ENCODE data around the gene PRLHR.
A peak's percentile ranks its signal among the peaks of the same experiment; 100 is the strongest.
"Not testable (repeated sequence)": the region's sequence is repeated elsewhere in the genome, so short reads cannot be mapped to it uniquely, and the experiment has no call there.

The PRLHR gene

GRCh38 chr10:118621304-118621942 lies 26.0 kb upstream of the PRLHR start:
- no peak for DNase-seq

GRCh38 chr10:118613863-118614262 lies 18.4 kb upstream of the PRLHR start:
- H3K4me3 ChIP-seq (ENCODE audit: insufficient read depth, low read depth, low read length, poor library complexity, severe bottlenecking); DNase-seq; H3K9me3 ChIP-seq (ENCODE audit: control insufficient read depth, low read length); H3K36me3 ChIP-seq (ENCODE audit: control insufficient read depth, insufficient read depth, low read length); H3K27me3 ChIP-seq (replicated peaks; ENCODE audit: control insufficient read depth, insufficient read depth, low read length, poor library complexity, severe bottlenecking); H3K27ac ChIP-seq (ENCODE audit: insufficient read depth, low read length, poor library complexity, severe bottlenecking); H3K4me1 ChIP-seq (ENCODE audit: control insufficient read depth, insufficient read depth, low read length, poor library complexity, severe bottlenecking): not testable (repeated sequence)

More at GRCh38 chr10:118621304-118621942, 26.0 kb upstream of the PRLHR start:
- H3K36me3 ChIP-seq (ENCODE audit: control insufficient read depth, insufficient read depth, low read length) = no peaks in the 10 kb centered on the region
- H3K27ac ChIP-seq (ENCODE audit: insufficient read depth, low read length, poor library complexity, severe bottlenecking) = no peak overlapping the region
- H3K27me3 ChIP-seq (replicated peaks; ENCODE audit: control insufficient read depth, insufficient read depth, low read length, poor library complexity, severe bottlenecking) = no peaks in the 10 kb centered on the region
- no peaks in the 10 kb centered on the region for H3K4me1 ChIP-seq (ENCODE audit: control insufficient read depth, insufficient read depth, low read length, poor library complexity, severe bottlenecking)
- H3K9me3 ChIP-seq (ENCODE audit: control insufficient read depth, low read length) = no peaks in the 10 kb centered on the region
- no peak overlapping the region for H3K4me3 ChIP-seq (ENCODE audit: insufficient read depth, low read depth, low read length, poor library complexity, severe bottlenecking)

- DNase-seq = no peak
- Histone ChIP-seq H3K27me3 (replicated peaks; ENCODE audit: control insufficient read depth, insufficient read depth, low read length, poor library complexity, severe bottlenecking) (no peaks in the 10 kb centered on the region), H3K9me3 (ENCODE audit: control insufficient read depth, low read length) (no peaks in the 10 kb centered on the region), H3K36me3 (ENCODE audit: control insufficient read depth, insufficient read depth, low read length) (no peaks in the 10 kb centered on the region), H3K27ac (ENCODE audit: insufficient read depth, low read length, poor library complexity, severe bottlenecking) (no peak overlapping the region), H3K4me3 (ENCODE audit: insufficient read depth, low read depth, low read length, poor library complexity, severe bottlenecking) (no peak overlapping the region), H3K4me1 (ENCODE audit: control insufficient read depth, insufficient read depth, low read length, poor library complexity, severe bottlenecking) (no peaks in the 10 kb centered on the region)
Observed at GRCh38 chr10:118610577-118610976, 15.1 kb upstream of the PRLHR start.

GRCh38 chr10:118607768-118608354 lies 12.4 kb upstream of the PRLHR start:
- H3K27ac ChIP-seq (ENCODE audit: insufficient read depth, low read length, poor library complexity, severe bottlenecking) = no peak overlapping the region
- H3K4me1 ChIP-seq (ENCODE audit: control insufficient read depth, insufficient read depth, low read length, poor library complexity, severe bottlenecking) = no peaks in the 10 kb centered on the region
- no peaks in the 10 kb centered on the region for H3K27me3 ChIP-seq (replicated peaks; ENCODE audit: control insufficient read depth, insufficient read depth, low read length, poor library complexity, severe bottlenecking)
- H3K4me3 ChIP-seq (ENCODE audit: insufficient read depth, low read depth, low read length, poor library complexity, severe bottlenecking) = no peak overlapping the region
- no peak for DNase-seq
- no peaks in the 10 kb centered on the region for H3K36me3 ChIP-seq (ENCODE audit: control insufficient read depth, insufficient read depth, low read length)
- no peaks in the 10 kb centered on the region for H3K9me3 ChIP-seq (ENCODE audit: control insufficient read depth, low read length)

GRCh38 chr10:118605694-118606093 lies 10.2 kb upstream of the PRLHR start:
- Histone ChIP-seq H3K9me3 (ENCODE audit: control insufficient read depth, low read length) (no peaks in the 10 kb centered on the region), H3K4me1 (ENCODE audit: control insufficient read depth, insufficient read depth, low read length, poor library complexity, severe bottlenecking) (no peaks in the 10 kb centered on the region), H3K4me3 (ENCODE audit: insufficient read depth, low read depth, low read length, poor library complexity, severe bottlenecking) (no peak overlapping the region), H3K27ac (ENCODE audit: insufficient read depth, low read length, poor library complexity, severe bottlenecking) (no peak overlapping the region), H3K36me3 (ENCODE audit: control insufficient read depth, insufficient read depth, low read length) (no peaks in the 10 kb centered on the region), H3K27me3 (replicated peaks; ENCODE audit: control insufficient read depth, insufficient read depth, low read length, poor library complexity, severe bottlenecking) (no peaks in the 10 kb centered on the region)
- DNase-seq = no peak

- Histone ChIP-seq H3K27ac (ENCODE audit: insufficient read depth, low read length, poor library complexity, severe bottlenecking) (no peak overlapping the region), H3K4me1 (ENCODE audit: control insufficient read depth, insufficient read depth, low read length, poor library complexity, severe bottlenecking) (peaks cover 9% of the 10 kb centered on the region), H3K27me3 (replicated peaks; ENCODE audit: control insufficient read depth, insufficient read depth, low read length, poor library complexity, severe bottlenecking) (peaks cover 29% of the 10 kb centered on the region), H3K4me3 (ENCODE audit: insufficient read depth, low read depth, low read length, poor library complexity, severe bottlenecking) (no peak overlapping the region), H3K9me3 (ENCODE audit: control insufficient read depth, low read length) (no peaks in the 10 kb centered on the region), H3K36me3 (ENCODE audit: control insufficient read depth, insufficient read depth, low read length) (no peaks in the 10 kb centered on the region)
- no peak for DNase-seq
Observed at GRCh38 chr10:118596426-118597124, 1.1 kb upstream of the PRLHR start.

GRCh38 chr10:118595064-118595420 lies 406 bp downstream of the PRLHR start:
- Histone ChIP-seq H3K4me1 (ENCODE audit: control insufficient read depth, insufficient read depth, low read length, poor library complexity, severe bottlenecking) (peaks cover 9% of the 10 kb centered on the region), H3K36me3 (ENCODE audit: control insufficient read depth, insufficient read depth, low read length) (no peaks in the 10 kb centered on the region), H3K27me3 (replicated peaks; ENCODE audit: control insufficient read depth, insufficient read depth, low read length, poor library complexity, severe bottlenecking) (peaks cover 29% of the 10 kb centered on the region), H3K4me3 (ENCODE audit: insufficient read depth, low read depth, low read length, poor library complexity, severe bottlenecking) (no peak overlapping the region), H3K9me3 (ENCODE audit: control insufficient read depth, low read length) (no peaks in the 10 kb centered on the region), H3K27ac (ENCODE audit: insufficient read depth, low read length, poor library complexity, severe bottlenecking) (no peak overlapping the region)
- DNase-seq = no peak

- no peaks in the 10 kb centered on the region for H3K36me3 ChIP-seq (ENCODE audit: control insufficient read depth, insufficient read depth, low read length)
- H3K9me3 ChIP-seq (ENCODE audit: control insufficient read depth, low read length) = no peaks in the 10 kb centered on the region
- peaks cover 9% of the 10 kb centered on the region for H3K4me1 ChIP-seq (ENCODE audit: control insufficient read depth, insufficient read depth, low read length, poor library complexity, severe bottlenecking)
- DNase-seq = peak in 1 of 3 donors; percentile 9
- no peak overlapping the region for H3K4me3 ChIP-seq (ENCODE audit: insufficient read depth, low read depth, low read length, poor library complexity, severe bottlenecking)
- no peak overlapping the region for H3K27ac ChIP-seq (ENCODE audit: insufficient read depth, low read length, poor library complexity, severe bottlenecking)
- H3K27me3 ChIP-seq (replicated peaks; ENCODE audit: control insufficient read depth, insufficient read depth, low read length, poor library complexity, severe bottlenecking) = peaks cover 29% of the 10 kb centered on the region
Observed at GRCh38 chr10:118594392-118595063, 920 bp downstream of the PRLHR start.

GRCh38 chr10:118592675-118593330 lies 2.6 kb downstream of the PRLHR start:
- Histone ChIP-seq H3K27ac (ENCODE audit: insufficient read depth, low read length, poor library complexity, severe bottlenecking) (no peak overlapping the region), H3K4me3 (ENCODE audit: insufficient read depth, low read depth, low read length, poor library complexity, severe bottlenecking) (no peak overlapping the region), H3K4me1 (ENCODE audit: control insufficient read depth, insufficient read depth, low read length, poor library complexity, severe bottlenecking) (peaks cover 9% of the 10 kb centered on the region), H3K36me3 (ENCODE audit: control insufficient read depth, insufficient read depth, low read length) (no peaks in the 10 kb centered on the region), H3K27me3 (replicated peaks; ENCODE audit: control insufficient read depth, insufficient read depth, low read length, poor library complexity, severe bottlenecking) (peaks cover 29% of the 10 kb centered on the region), H3K9me3 (ENCODE audit: control insufficient read depth, low read length) (no peaks in the 10 kb centered on the region)
- no peak for DNase-seq

Measured in effector memory CD4-positive, alpha-beta T cell (primary cell).